GM12864 (cell line): ENCODE results near the gene GDE1.

Source experiments
- DNase-seq: peaks from one replicate; pipeline ENCODE4 v3.0.0-alpha.2; 2011; ENCODE audit warnings: low read depth
- H3K4me3 ChIP-seq: 2 replicates; pipeline ENCODE4 v1.5.1; 2011; ENCODE audit warnings: mild to moderate bottlenecking, low read depth, low read length, control low read depth
- CTCF ChIP-seq: IDR thresholded peaks from 2 replicates; pipeline ENCODE4 v1.5.1; 2011; ENCODE audit warnings: low read depth, mild to moderate bottlenecking, moderate library complexity, low read length, control low read depth, inconsistent platforms; ENCODE audit errors: missing control alignments

GDE1 gene

DNA sequence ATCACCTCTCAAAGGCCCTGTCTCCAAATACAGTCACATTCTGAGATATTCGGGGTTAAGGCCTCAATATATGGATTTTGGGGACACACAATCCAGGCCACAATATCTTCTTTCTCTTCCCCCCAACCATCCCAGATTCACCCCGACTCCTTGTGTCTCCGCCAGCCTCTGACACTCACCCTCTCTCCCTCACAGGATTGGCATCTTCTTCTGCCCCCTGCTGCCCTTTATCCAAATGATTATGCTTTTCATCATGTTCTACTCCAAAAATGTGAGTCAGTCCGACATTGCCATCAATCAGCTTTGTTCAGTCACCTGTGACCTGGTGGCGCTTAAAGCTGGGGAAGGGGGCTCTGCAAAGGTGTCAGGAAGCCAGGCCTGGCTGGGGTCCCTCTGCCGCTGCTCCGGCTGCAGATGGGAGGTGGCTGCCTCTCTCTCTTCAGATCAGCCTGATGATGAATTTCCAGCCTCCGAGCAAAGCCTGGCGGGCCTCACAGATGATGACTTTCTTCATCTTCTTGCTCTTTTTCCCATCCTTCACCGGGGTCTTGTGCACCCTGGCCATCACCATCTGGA, 35.1 kb downstream of the GDE1 start:
- TF ChIP-seq CTCF: no peak

GRCh38 chr16:19486051-19486450, 35.8 kb downstream of the GDE1 start:
- no peak for TF ChIP-seq CTCF
- DNase-seq: no peak
- no peak overlapping the region for H3K4me3 ChIP-seq

More for the DNA sequence above, 35.1 kb downstream of the GDE1 start:
- no peak overlapping the region for H3K4me3 ChIP-seq
- no peak for DNase-seq

- DNase-seq: no peak
- H3K4me3 ChIP-seq: no peak overlapping the region
- no peak for TF ChIP-seq CTCF
Observed at GRCh38 chr16:19485611-19486010, 36.3 kb downstream of the GDE1 start.

GRCh38 chr16:19484096-19484495, 37.8 kb downstream of the GDE1 start:
- no peak for TF ChIP-seq CTCF
- H3K4me3 ChIP-seq: no peak overlapping the region
- no peak for DNase-seq

DNA sequence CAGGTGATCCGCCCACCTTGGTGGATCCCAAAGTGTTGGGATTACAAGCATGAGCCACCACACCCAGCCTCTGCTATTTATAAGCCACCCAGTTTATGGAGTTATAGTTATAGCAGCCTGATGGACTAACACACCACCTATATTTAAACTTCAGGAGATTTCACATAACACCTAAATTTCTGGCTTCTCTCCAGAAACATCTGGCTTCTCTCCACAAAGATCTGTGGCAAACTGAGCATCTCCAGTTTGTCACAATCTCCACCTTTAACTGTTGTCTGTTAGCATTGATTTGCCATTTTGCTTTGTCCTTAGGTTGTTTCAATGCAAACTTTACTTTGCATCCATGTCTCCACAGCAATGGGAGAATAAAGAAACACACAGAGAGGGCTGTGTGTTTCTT, 39.6 kb downstream of the GDE1 start:
- DNase-seq: no peak
- H3K4me3 ChIP-seq: no peak overlapping the region
- no peak for TF ChIP-seq CTCF

- no peak for DNase-seq
- H3K4me3 ChIP-seq: no peak overlapping the region
- no peak for TF ChIP-seq CTCF
Observed at GRCh38 chr16:19481769-19482168, 40.1 kb downstream of the GDE1 start.

- no peak for TF ChIP-seq CTCF
- H3K4me3 ChIP-seq: no peak overlapping the region
- no peak for DNase-seq
Observed at GRCh38 chr16:19481296-19481695, 40.6 kb downstream of the GDE1 start.
